Measurements from ENCODE around the gene CDCA4.

CDCA4 gene

DNA sequence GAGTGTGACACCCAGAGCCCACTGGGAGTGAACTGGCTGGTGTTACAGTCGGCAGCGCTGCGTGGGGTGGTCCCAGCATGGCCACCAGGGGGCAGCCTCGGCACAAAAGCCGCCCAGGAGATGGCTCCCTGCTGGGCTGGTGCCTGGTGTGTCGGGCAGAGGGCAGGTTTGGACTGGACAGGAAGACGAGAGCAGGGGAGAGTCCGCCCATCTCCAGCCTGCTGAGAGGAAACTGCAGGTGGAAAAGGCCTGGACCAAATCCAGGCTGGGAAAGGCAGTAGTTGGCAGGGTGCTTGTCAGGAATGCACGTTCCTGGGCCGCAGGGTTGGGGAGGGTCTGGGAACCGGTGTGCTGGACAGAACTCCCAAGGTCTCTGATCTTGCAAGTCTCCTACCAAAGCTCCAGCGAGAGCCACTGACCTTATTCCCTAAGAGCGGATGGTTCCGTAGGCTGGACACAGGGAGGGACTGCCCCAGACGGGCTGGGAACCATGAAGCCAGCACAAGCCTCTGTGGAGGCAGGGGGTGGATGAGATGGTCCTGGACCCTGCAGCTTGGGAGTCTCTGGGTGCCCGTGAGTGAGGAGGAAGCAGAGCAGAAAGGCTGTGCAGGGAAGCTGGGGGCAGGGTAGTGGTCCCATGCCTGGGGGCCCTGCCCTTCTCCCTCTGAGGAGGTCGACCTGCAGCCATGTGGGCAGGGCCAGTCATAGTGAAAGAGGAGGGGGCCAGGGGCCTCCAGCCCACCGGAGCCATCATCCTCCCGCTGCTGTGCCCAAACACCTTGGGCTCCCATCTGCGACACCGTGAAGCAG is 44.5 kb downstream of the CDCA4 start:
- TF ChIP-seq, protein P1, sequence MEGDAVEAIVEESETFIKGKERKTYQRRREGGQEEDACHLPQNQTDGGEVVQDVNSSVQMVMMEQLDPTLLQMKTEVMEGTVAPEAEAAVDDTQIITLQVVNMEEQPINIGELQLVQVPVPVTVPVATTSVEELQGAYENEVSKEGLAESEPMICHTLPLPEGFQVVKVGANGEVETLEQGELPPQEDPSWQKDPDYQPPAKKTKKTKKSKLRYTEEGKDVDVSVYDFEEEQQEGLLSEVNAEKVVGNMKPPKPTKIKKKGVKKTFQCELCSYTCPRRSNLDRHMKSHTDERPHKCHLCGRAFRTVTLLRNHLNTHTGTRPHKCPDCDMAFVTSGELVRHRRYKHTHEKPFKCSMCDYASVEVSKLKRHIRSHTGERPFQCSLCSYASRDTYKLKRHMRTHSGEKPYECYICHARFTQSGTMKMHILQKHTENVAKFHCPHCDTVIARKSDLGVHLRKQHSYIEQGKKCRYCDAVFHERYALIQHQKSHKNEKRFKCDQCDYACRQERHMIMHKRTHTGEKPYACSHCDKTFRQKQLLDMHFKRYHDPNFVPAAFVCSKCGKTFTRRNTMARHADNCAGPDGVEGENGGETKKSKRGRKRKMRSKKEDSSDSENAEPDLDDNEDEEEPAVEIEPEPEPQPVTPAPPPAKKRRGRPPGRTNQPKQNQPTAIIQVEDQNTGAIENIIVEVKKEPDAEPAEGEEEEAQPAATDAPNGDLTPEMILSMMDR (conservative IDR thresholded peaks at IDR 0.05; ENCODE audit: low read depth, low read length), result peak; percentile 87
- peak overlapping the region; percentile 74 for H3K4me3 ChIP-seq (ENCODE audit: low read length)
- peak; percentile 34 for DNase-seq (ENCODE audit: low read depth)

DNA sequence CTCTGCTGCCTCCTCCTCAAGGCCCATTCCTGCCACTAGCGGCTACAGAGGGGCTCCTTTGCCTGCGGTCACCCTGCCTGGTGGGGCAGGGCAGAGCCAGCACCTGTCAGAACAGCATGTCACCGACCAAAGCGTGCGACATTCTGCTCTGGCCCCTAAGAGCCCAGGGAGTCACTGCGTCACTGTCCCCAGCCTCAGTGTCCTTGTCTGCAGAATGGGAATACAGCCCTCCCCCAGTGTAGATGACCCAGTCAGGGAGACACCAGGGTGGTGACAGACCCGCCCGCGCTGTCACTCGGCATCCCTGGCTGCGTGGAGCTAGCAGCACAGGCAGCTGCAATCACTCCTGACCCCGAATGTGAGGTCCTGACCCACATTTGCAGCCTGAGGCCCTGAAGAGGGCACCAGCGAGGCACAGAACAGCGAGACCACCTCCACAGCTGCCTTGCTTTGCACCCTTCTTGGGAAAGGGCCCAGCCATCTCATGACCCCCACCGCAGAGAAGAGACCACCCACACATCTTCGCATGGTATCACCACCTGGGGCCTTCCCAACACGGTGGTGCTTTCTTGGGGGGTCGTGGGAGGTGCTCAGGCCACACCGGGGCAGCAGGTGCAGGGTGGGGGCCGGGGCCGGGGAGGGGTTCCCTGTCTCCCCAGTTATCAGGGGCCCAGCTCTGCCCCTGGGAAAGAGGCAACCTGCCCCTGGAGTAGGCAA is 45.2 kb downstream of the CDCA4 start:
- no peak for DNase-seq (ENCODE audit: low read depth)
- H3K4me3 ChIP-seq (ENCODE audit: low read length), result no peak overlapping the region
- TF ChIP-seq, protein P1 (conservative IDR thresholded peaks at IDR 0.05; ENCODE audit: low read depth, low read length), result peak; percentile 42

DNA sequence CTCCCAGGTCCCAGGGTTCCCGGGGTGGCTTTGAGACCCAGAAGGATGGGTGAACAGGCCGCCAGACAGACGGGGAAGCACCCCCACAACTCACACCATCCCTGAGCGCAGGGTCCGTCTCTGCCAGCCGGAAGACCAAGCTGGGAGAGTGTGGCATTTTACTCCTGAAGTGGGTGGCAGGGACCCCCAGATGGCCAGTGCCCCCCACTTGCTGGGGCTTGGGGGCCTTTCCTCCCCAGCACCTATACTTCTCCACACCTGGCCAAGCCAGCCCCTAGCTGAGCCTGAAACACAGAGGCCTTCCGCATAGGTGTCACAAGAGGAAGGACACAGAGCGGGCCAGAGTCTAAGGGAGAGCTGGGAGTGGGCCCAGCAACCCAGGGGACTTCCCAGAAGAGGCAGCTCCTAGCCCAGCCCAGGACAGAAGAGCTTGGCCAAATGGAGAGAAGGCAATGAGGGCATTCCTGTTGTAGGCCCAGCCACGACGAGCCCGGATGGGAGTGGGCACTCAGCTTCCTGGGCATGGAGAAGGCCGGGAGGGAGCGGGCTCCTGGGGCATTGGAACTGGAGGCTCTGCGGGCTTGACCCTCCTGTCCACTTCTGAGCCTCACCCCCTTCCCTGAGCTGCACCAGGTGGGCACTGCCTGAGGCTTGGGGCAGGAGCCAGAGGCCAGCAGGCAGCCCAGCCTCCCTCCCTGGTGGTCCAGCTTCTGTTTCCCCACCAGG is 46.1 kb downstream of the CDCA4 start:
- no peak overlapping the region for H3K4me3 ChIP-seq (ENCODE audit: low read length)
- TF ChIP-seq, protein P1 (conservative IDR thresholded peaks at IDR 0.05; ENCODE audit: low read depth, low read length), result no peak
- DNase-seq (ENCODE audit: low read depth), result no peak

DNA sequence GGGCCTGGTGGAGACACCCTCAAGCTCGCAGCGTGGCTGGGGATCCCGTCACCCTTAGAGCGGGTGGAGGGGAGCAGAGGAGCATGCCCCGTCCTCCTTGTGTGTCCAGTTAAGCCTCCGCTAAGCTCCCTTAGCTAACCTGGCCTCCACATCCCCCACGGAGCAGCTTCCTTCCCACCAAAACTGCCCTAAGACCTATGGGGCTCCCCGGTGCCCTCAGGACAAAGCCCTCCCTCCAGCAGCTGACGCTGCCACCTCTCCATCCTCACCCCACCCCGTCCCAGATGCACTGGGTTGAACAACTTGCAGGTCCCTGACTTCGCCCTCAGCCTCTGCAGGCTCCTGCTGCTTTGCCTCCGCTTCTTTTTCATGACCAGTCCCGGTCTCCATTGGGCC is 46.7 kb downstream of the CDCA4 start:
- TF ChIP-seq, protein P1 (conservative IDR thresholded peaks at IDR 0.05; ENCODE audit: low read depth, low read length), result no peak

DNA sequence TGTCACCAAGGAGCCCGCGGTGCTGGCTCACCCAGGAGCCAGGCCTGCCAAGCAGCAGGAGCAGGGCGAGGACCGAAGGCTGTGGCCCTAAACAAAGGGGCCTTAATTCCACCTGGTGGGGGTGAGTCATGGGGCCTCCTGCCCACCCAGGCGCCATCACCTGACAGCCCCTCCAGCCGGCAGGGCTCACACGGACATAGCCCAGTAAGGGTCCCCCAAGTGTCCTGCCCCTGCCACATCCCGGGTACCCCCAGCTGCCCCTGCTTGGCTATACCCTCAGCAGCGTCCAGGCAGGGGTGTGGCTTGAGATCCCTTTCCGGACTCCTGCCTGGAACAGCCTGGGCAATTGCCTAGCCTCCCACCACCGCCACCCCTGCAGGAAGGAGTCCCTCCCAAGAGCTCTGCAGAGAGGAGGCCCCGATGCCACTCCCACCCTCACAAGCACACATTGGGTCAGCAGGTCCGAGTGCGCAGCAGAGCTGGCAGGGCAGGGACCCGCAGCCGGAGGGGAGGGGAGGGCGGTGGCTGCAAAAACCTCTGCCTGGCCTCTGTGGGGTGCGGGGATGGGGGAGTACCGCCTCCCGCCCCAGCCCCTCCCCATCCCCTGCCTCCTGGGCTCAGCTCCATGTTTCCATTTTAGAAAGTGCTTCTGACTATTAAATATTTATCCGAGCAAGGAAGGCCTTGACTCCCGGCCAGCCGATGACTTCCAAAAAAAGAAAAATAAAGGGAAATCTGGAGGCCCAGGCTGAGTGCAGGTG is 47.3 kb downstream of the CDCA4 start:
- H3K4me3 ChIP-seq (ENCODE audit: low read length), result no peak overlapping the region
- DNase-seq (ENCODE audit: low read depth), result no peak
- TF ChIP-seq, protein P1 (conservative IDR thresholded peaks at IDR 0.05; ENCODE audit: low read depth, low read length), result no peak

More for the DNA sequence above, 46.7 kb downstream of the CDCA4 start:
- no peak for DNase-seq (ENCODE audit: low read depth)
- no peak overlapping the region for H3K4me3 ChIP-seq (ENCODE audit: low read length)

DNA sequence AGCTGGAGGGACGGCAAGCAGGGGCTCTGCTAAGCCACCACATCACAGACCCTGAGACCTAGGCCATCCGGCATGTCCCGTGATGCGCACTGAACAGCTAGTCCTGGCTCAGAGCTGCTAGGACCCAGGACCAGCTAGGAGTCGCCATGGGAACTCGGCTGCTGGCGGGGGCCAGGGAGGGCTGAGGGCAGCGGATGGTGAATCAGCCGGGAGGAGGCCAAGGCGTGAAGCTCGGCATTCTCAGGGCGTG is 47.8 kb downstream of the CDCA4 start:
- DNase-seq (ENCODE audit: low read depth), result peak; percentile 98
- no peak overlapping the region for H3K4me3 ChIP-seq (ENCODE audit: low read length)
- TF ChIP-seq, protein P1 (conservative IDR thresholded peaks at IDR 0.05; ENCODE audit: low read depth, low read length), result no peak

Measured in retinal pigment epithelial cell (primary cell).